ENCODE results near the gene SSBP3. TPM values are rescaled to one million over a fixed set of nuclear protein-coding genes. Genes with fewer than 3 reads are reported as not detected.

The SSBP3 gene
- total and polyA plus RNA-seq, 9 of the 15 experiments (the other 6 are each of a cell fraction or from before 2014, with no cell fraction given): 8.7 to 108 (median 33.8) TPM

DNA sequence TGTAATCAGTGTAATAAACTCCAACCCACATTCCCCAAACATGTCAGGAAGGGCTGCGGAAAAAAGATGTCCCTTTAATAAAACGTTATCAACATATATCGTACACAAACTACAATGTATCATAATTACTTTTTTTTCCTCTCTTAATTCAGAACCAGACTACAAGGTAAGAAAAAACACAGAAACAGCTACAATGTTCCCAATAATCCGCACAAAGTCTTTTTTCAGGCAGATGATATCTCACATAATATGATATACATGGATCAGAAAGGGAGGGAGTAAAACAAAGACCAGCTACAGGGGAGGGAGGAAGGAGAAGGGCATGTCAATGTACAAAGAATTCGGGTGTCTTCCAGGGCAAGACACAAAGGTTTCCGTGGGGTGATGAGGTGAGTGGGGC is 180.8 kb downstream of the SSBP3 start:
- Histone ChIP-seq H3K9me3 (replicated peaks; ENCODE audit: control insufficient read depth, insufficient read depth, low read depth, low read length) (no peaks in the 10 kb centered on the region), H3K4me2 (ENCODE audit: insufficient read depth, low read length) (no peak overlapping the region), H3K9me1 (ENCODE audit: control insufficient read depth, insufficient read depth, low read length) (peaks cover 3% of the 10 kb centered on the region), H3K4me1 (replicated peaks in 1 of 2; ENCODE audit: control insufficient read depth in 2 of 2, insufficient read depth in 2 of 2, low read length in 2 of 2) (peaks cover 15 to 44% of the 10 kb centered on the region in 2 experiments), H3K4me3 (no peak overlapping the region), H3K9ac (ENCODE audit: insufficient read depth in 1 of 2, low read depth in 2 of 2, low read length in 2 of 2) (no peak overlapping the region), H3K27ac (ENCODE audit: extremely low read depth, low read depth, low read length) (no peak overlapping the region), H2AFZ (ENCODE audit: low read depth, low read length) (no peak overlapping the region), H3K79me2 (ENCODE audit: control insufficient read depth, insufficient read depth, low read length) (no peaks in the 10 kb centered on the region), H4K20me1 (replicated peaks; ENCODE audit: control insufficient read depth, insufficient read depth, low read length) (peaks cover 14% of the 10 kb centered on the region), H3K27me3 (ENCODE audit: control insufficient read depth in 2 of 2, insufficient read depth in 2 of 2, low read length in 2 of 2) (no peaks in the 10 kb centered on the region), H3K36me3 (ENCODE audit: control insufficient read depth, insufficient read depth, low read length) (peaks cover 54% of the 10 kb centered on the region)
- intact Hi-C loops (cut with micrococcal nuclease): no loop called here
- in situ Hi-C loops (cut with MboI): no loop called here
- FAIRE-seq (no peak), DNase-seq (ENCODE audit: extremely low read depth in 1 of 4, low spot score in 3 of 4) (no peak), ATAC-seq (no peak)
- no peak for TF ChIP-seq SP1 (CRISPR knock-in tag; IDR thresholded peaks at IDR 0.05)
- TF ChIP-seq POLR2H (tag; IDR thresholded peaks at IDR 0.05; ENCODE audit: low read depth): peak; percentile 41; the same call in 1 of the 2 replicates
- WGBS (ENCODE audit: insufficient coverage, low coverage, missing lambda C conversion rate): 82% methylated on average over 6 of the region's 6 CpGs
- BruUV-seq (replicated peaks): no TSS peak
- ChIA-PET POLR2A (no interaction called here), CTCF (ENCODE audit: low intra/inter-chr PET ratio) (no interaction called here)

DNA sequence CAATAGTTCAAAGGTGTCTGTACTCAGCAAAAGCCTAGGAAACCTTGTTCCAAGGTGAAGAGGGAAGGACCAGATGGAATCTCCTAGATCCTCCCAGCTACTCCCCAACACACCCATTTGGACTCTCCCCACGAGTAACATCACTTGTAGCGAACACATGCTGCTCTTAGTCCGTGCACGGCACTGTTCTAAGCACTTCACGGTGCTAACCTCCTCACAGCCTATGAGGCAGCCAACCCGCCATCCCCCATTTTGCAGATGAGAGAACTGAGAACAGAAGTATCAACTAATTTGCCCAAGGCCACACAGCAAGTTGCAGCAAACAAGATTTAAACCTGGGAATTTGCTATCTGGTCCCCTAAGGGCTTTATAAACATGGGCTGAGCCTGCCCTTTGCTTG is 182.0 kb downstream of the SSBP3 start:
- ChIA-PET POLR2A (interaction anchor here (0.6 to 15.5 kb wide), 3 partner anchors 11 to 241 kb away, joined by 3 to 148 read pairs (median 11); partner anchors contain the start of genes CYB5RL and MRPL37), CTCF (ENCODE audit: low intra/inter-chr PET ratio) (no interaction called here)
- WGBS (ENCODE audit: insufficient coverage, low coverage, missing lambda C conversion rate): 58% methylated on average over 6 of the region's 6 CpGs
- Histone ChIP-seq H3K36me3 (ENCODE audit: control insufficient read depth, insufficient read depth, low read length) (peaks cover 60% of the 10 kb centered on the region; the same call in 2 of the 3 replicates), H3K4me2 (ENCODE audit: insufficient read depth, low read length) (no peak overlapping the region), H3K9ac (ENCODE audit: insufficient read depth in 1 of 2, low read depth in 2 of 2, low read length in 2 of 2) (peak overlapping the region in 1 of 2 experiments; percentile 6; a peak in 1 of 4 replicates), H4K20me1 (replicated peaks; ENCODE audit: control insufficient read depth, insufficient read depth, low read length) (peaks cover 10% of the 10 kb centered on the region; the same call in 1 of the 2 replicates), H2AFZ (ENCODE audit: low read depth, low read length) (no peak overlapping the region), H3K79me2 (ENCODE audit: control insufficient read depth, insufficient read depth, low read length) (no peaks in the 10 kb centered on the region), H3K27ac (ENCODE audit: extremely low read depth, low read depth, low read length) (no peak overlapping the region), H3K4me3 (no peak overlapping the region), H3K9me1 (ENCODE audit: control insufficient read depth, insufficient read depth, low read length) (peaks cover 5% of the 10 kb centered on the region), H3K27me3 (ENCODE audit: control insufficient read depth in 2 of 2, insufficient read depth in 2 of 2, low read length in 2 of 2) (no peaks in the 10 kb centered on the region), H3K9me3 (replicated peaks; ENCODE audit: control insufficient read depth, insufficient read depth, low read depth, low read length) (no peaks in the 10 kb centered on the region), H3K4me1 (replicated peaks in 1 of 2; ENCODE audit: control insufficient read depth in 2 of 2, insufficient read depth in 2 of 2, low read length in 2 of 2) (peaks cover 3 to 41% of the 10 kb centered on the region in 2 experiments)
- ATAC-seq (no peak), DNase-seq (ENCODE audit: extremely low read depth in 1 of 4, low spot score in 3 of 4) (no peak), FAIRE-seq (peak; percentile 23)
- in situ Hi-C loops (cut with MboI) (no loop called here), intact Hi-C loops (cut with micrococcal nuclease) (no loop called here)
- BruUV-seq (replicated peaks): no TSS peak
- TF ChIP-seq HDAC3 (IDR thresholded peaks at IDR 0.05; ENCODE audit: borderline replicate concordance, partially characterized antibody) (no peak), RBM25 (IDR thresholded peaks at IDR 0.05; ENCODE audit: low read depth, low read length, severe bottlenecking) (peak; percentile 53), DMBX1 (CRISPR knock-in tag; IDR thresholded peaks at IDR 0.05; ENCODE audit: borderline replicate concordance) (no peak), FOXA3 (CRISPR knock-in tag; conservative IDR thresholded peaks at IDR 0.05 in 1 of 2, IDR thresholded peaks at IDR 0.05 in 1 of 2) (no peak), ZNF696 (CRISPR knock-in tag; conservative IDR thresholded peaks at IDR 0.05) (no peak), ELF1 (tag; IDR thresholded peaks at IDR 0.05) (no peak), KDM2B (CRISPR knock-in tag; IDR thresholded peaks at IDR 0.05) (no peak)
- TF ChIP-seq, protein P1, sequence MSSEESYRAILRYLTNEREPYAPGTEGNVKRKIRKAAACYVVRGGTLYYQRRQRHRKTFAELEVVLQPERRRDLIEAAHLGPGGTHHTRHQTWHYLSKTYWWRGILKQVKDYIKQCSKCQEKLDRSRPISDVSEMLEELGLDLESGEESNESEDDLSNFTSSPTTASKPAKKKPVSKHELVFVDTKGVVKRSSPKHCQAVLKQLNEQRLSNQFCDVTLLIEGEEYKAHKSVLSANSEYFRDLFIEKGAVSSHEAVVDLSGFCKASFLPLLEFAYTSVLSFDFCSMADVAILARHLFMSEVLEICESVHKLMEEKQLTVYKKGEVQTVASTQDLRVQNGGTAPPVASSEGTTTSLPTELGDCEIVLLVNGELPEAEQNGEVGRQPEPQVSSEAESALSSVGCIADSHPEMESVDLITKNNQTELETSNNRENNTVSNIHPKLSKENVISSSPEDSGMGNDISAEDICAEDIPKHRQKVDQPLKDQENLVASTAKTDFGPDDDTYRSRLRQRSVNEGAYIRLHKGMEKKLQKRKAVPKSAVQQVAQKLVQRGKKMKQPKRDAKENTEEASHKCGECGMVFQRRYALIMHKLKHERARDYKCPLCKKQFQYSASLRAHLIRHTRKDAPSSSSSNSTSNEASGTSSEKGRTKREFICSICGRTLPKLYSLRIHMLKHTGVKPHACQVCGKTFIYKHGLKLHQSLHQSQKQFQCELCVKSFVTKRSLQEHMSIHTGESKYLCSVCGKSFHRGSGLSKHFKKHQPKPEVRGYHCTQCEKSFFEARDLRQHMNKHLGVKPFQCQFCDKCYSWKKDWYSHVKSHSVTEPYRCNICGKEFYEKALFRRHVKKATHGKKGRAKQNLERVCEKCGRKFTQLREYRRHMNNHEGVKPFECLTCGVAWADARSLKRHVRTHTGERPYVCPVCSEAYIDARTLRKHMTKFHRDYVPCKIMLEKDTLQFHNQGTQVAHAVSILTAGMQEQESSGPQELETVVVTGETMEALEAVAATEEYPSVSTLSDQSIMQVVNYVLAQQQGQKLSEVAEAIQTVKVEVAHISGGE (CRISPR knock-in tag; IDR thresholded peaks at IDR 0.05): no peak
